Middle frontal gyrus (tissue), 1 donor: ENCODE results near the gene MYO16.
"Not testable (repeated sequence)": the region's sequence is repeated elsewhere in the genome, so short reads cannot be mapped to it uniquely, and the experiment has no call there.

Source experiments
- DNase-seq: peaks from one replicate; pipeline ENCODE4 v3.0.0-alpha.2; 2015; ENCODE audit warnings: low spot score; ENCODE audit errors: extremely low spot score

MYO16 gene

GRCh38 chr13:109036078-109036780 lies 406.8 kb downstream of the MYO16 start:
- DNase-seq = no peak

GRCh38 chr13:109043636-109044035 lies 414.2 kb downstream of the MYO16 start:
- no peak for DNase-seq

GRCh38 chr13:109055850-109056249 lies 426.4 kb downstream of the MYO16 start:
- no peak for DNase-seq

GRCh38 chr13:109058087-109058486 lies 428.7 kb downstream of the MYO16 start:
- no peak for DNase-seq

- no peak for DNase-seq
These were observed 443.1 kb downstream of the MYO16 start for GRCh38 chr13:109072505-109072904.

- DNase-seq = no peak
These were observed 445.0 kb downstream of the MYO16 start for GRCh38 chr13:109074436-109074835.

- no peak for DNase-seq
These were observed 445.4 kb downstream of the MYO16 start for GRCh38 chr13:109074853-109075252.

GRCh38 chr13:109087916-109088623 lies 458.7 kb downstream of the MYO16 start:
- no peak for DNase-seq

- DNase-seq = no peak
These were observed 459.2 kb downstream of the MYO16 start for GRCh38 chr13:109088624-109088917.

GRCh38 chr13:109090796-109091195 lies 461.4 kb downstream of the MYO16 start:
- DNase-seq = no peak

GRCh38 chr13:109091249-109091648 lies 461.8 kb downstream of the MYO16 start:
- no peak for DNase-seq

- not testable (repeated sequence) for DNase-seq
These were observed 462.8 kb downstream of the MYO16 start for GRCh38 chr13:109092186-109092585.

GRCh38 chr13:109093998-109094397 lies 464.6 kb downstream of the MYO16 start:
- no peak for DNase-seq

- DNase-seq = no peak
These were observed 465.7 kb downstream of the MYO16 start for GRCh38 chr13:109095126-109095525.

- DNase-seq = no peak
These were observed 466.7 kb downstream of the MYO16 start for GRCh38 chr13:109096101-109096500.

- DNase-seq = no peak
These were observed 471.4 kb downstream of the MYO16 start for GRCh38 chr13:109100705-109101304.

- no peak for DNase-seq
These were observed 472.2 kb downstream of the MYO16 start for GRCh38 chr13:109101550-109102144.

GRCh38 chr13:109105899-109106298 lies 476.5 kb downstream of the MYO16 start:
- DNase-seq = no peak

- no peak for DNase-seq
These were observed 480.7 kb downstream of the MYO16 start for GRCh38 chr13:109110159-109110558.

GRCh38 chr13:109111141-109111540 lies 481.7 kb downstream of the MYO16 start:
- DNase-seq = no peak

- DNase-seq = no peak
These were observed 484.0 kb downstream of the MYO16 start for GRCh38 chr13:109113427-109113826.

- no peak for DNase-seq
These were observed 484.8 kb downstream of the MYO16 start for GRCh38 chr13:109114162-109114561.
